AG09319 (cell line): ENCODE measurements around the gene PARD3.

Experiments
- DNase-seq: peaks from one replicate; pipeline ENCODE4 v3.0.0-alpha.2; 2010; ENCODE audit warnings: low read depth; ENCODE audit errors: extremely low read depth
- CTCF ChIP-seq: IDR thresholded peaks from 2 replicates; pipeline ENCODE4 v1.5.1; 2011; ENCODE audit warnings: low read depth, mild to moderate bottlenecking, inconsistent platforms, low read length, moderate library complexity

Gene PARD3

GRCh38 chr10:34629084-34629483, 186.0 kb downstream of the PARD3 start:
- TF ChIP-seq CTCF: no peak
- no peak for DNase-seq

DNA sequence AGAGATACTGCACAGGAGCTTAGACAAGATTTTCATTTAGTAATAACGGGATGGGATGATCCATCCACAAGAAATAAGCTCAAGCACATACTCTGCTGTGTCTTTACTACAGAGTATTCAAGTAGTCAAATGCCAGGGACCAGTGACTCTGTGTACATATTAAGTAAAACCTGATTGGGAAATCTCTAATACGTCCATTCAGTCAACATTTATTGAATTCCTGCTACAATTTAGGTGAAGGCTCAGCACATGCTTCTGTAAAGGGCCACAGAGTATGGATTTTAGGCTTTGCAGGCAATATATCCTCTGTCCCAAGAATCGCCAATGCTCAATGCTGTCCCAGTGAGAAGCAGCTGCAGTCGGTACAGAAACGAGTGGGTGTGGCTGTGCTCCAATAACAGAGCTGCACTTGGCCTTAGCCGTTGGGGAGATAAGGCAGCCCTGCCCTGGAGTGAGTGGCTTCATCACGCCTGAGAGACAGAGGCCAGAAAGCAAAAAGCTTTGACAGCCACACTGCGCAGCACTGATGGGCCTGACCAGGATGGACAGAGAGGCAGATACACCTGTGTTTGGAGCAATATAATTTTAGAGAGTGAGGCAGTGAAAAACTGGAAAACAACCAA, 186.8 kb downstream of the PARD3 start:
- DNase-seq: no peak
- TF ChIP-seq CTCF: no peak

- DNase-seq: no peak
- no peak for TF ChIP-seq CTCF
Measured at GRCh38 chr10:34627741-34628140, 187.4 kb downstream of the PARD3 start.

DNA sequence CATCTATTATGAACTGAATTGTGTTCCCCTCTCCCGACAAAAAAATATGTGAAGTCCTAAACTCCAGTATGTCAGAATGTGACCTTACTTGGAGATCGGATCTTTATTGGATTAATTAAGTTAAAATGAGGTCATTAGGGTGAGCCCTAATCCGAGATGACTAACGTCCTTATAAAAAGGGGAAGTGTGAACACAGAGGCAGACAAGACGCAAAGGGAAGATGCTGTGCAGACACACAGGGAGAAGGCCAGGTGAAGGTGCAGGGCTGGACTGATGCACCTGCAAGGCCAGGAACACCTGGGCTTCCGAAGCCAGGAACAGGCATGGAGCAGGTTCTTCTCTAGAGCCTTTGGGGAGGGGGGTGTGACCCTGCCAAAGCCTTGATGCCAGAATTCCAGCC, 187.8 kb downstream of the PARD3 start:
- TF ChIP-seq CTCF: no peak
- no peak for DNase-seq

DNA sequence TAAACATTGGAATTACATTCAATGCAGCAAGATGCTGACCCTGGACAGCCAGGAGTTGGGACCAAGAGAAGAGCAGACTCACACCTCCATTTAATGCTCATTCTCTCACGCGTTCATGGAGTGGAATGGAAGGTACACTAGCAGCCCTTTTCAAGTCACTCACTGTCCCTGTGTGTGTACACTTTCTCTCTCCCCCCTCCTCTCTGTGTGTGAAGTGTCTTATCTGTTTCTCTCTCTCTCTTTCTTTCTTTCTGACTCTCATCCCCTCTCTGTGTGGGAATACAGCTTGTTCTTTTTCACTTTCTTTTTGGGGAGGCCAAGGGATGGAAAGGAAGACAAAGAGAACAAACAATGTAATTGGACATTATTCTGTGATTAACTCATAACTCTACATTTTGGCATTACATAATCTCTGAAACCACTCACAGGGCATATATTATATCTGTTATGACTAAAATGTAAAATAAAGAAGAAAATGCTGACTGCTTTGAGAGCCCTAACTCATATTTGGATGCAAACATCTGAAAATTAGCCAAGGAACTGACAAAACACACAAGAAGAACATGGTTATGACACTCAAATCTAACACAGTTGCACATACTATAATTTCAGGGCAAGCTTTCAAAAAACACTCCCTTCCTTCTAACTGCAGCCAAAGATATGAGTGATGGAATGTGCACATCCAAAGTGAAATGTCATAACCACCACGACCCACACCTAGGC, 188.8 kb downstream of the PARD3 start:
- no peak for TF ChIP-seq CTCF
- DNase-seq: no peak

GRCh38 chr10:34624323-34625153, 190.6 kb downstream of the PARD3 start:
- TF ChIP-seq CTCF: no peak
- no peak for DNase-seq

DNA sequence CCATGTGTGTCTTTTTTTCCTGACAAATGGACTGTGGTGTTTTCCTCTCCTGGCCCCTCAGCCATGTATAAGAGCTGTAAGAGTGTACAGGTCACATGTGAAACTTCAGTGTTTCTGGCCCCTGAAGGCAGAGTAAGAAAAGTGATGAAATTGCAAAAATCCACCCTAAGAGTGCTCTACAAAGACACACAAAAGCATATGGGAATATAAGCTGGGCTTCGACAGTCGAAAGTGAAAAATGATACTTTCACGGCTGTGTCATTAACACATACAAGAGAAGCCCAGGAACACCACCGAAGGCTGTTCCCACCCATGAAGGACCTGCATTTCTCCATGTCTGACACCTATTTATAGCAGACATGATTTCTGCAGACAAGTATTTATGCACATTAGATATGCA, 192.2 kb downstream of the PARD3 start:
- no peak for TF ChIP-seq CTCF
- DNase-seq: no peak
